GM12878 (cell line): Measurements from ENCODE around the gene PAEP.

ENCODE experiments used
- CTCF ChIP-seq, 3 experiments: IDR thresholded peaks in 2 of 3; conservative IDR thresholded peaks in 1 of 3; 2 replicates each; pipeline ENCODE4 v1.5.1; 2011; ENCODE audit warnings: low read depth in 3 of 3, low read length in 3 of 3, mild to moderate bottlenecking in 3 of 3, control low read depth in 2 of 3, moderate library complexity in 2 of 3, inconsistent platforms in 1 of 3, mixed read lengths in 1 of 3; ENCODE audit not compliant: control insufficient read depth in 2 of 3, insufficient read depth in 1 of 3; ENCODE audit errors: extremely low read depth in 1 of 3
- NBN ChIP-seq: fragments of 450-650 bp; IDR thresholded peaks from 2 replicates; pipeline ENCODE4 v1.6.1; 2016
- RBBP5 ChIP-seq: fragments of 200-600 bp; sonication (generic); conservative IDR thresholded peaks from 2 replicates; pipeline ENCODE4 v1.6.1; 2016

DNA sequence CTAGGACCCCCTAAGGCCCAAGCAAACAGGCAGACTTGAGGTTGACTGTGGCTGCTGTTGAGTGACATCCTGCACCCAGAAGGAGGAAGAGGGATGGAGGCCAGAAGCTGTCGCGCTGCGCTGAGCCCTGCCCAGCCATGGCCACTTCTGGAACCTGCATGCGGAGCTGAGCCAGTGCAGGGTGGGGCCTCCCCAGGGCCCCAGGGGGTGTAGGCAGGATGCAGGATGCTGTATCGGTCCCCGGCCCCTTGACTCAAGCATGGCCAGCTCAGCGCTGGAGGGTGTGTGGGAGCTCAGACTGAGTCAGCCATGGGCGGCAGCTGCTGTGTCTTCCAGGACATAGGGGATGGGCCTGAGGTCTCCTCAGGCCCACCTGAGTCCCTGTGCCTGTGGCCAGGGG lies 50.9 kb downstream of the PAEP start:
- no peak for TF ChIP-seq CTCF (IDR thresholded peaks at IDR 0.05 in 2 of 3, conservative IDR thresholded peaks at IDR 0.05 in 1 of 3; ENCODE audit: control insufficient read depth in 2 of 3, extremely low read depth in 1 of 3, insufficient read depth in 1 of 3, low read depth in 3 of 3, low read length in 3 of 3)
- TF ChIP-seq RBBP5 = no peak
- TF ChIP-seq NBN = no peak
